ENCODE measurements around the gene AHCYL2. TPM values are rescaled to one million over a fixed set of nuclear protein-coding genes. Genes with fewer than 3 reads are reported as not detected.

The AHCYL2 gene
- total RNA-seq, 4 donors from 2014 or later: 10.9 to 19.4 (median 14.6) TPM

GRCh38 chr7:129315960-129316359 is 91.1 kb downstream of the AHCYL2 start:
- TF ChIP-seq CTCF (IDR thresholded peaks at IDR 0.05): no peak
- no peak for ATAC-seq (ENCODE audit: low FRiP score)
- DNase-seq (ENCODE audit: low spot score): no peak

- no peak for TF ChIP-seq CTCF (IDR thresholded peaks at IDR 0.05)
- DNase-seq (ENCODE audit: low spot score) (no peak), ATAC-seq (ENCODE audit: low FRiP score) (no peak)
Measured at GRCh38 chr7:129317450-129317849, 92.6 kb downstream of the AHCYL2 start.

GRCh38 chr7:129327076-129327475 is 102.2 kb downstream of the AHCYL2 start:
- no peak for TF ChIP-seq CTCF (IDR thresholded peaks at IDR 0.05)
- ATAC-seq (ENCODE audit: low FRiP score): no peak
- DNase-seq (ENCODE audit: low spot score): no peak

- ATAC-seq (ENCODE audit: low FRiP score) (peak; percentile 81), DNase-seq (ENCODE audit: low spot score) (no peak)
- no peak for TF ChIP-seq CTCF (IDR thresholded peaks at IDR 0.05)
Measured at GRCh38 chr7:129332254-129333035, 107.6 kb downstream of the AHCYL2 start.

GRCh38 chr7:129334473-129334872 is 109.6 kb downstream of the AHCYL2 start:
- DNase-seq (ENCODE audit: low spot score): no peak
- TF ChIP-seq CTCF (IDR thresholded peaks at IDR 0.05): no peak
- no peak for ATAC-seq (ENCODE audit: low FRiP score)

GRCh38 chr7:129338450-129338849 is 113.6 kb downstream of the AHCYL2 start:
- ATAC-seq (ENCODE audit: low FRiP score) (no peak), DNase-seq (ENCODE audit: low spot score) (no peak)
- TF ChIP-seq CTCF (IDR thresholded peaks at IDR 0.05): no peak

GRCh38 chr7:129341212-129341611 is 116.4 kb downstream of the AHCYL2 start:
- DNase-seq (ENCODE audit: low spot score) (no peak), ATAC-seq (ENCODE audit: low FRiP score) (no peak)
- no peak for TF ChIP-seq CTCF (IDR thresholded peaks at IDR 0.05)

Measured in omental fat pad (tissue), 4 donors.